HUES48 (cell line): ENCODE results near the gene RAB17.
A peak's percentile ranks its signal among the peaks of the same experiment; 100 is the strongest.

Source experiments
- H3K27ac ChIP-seq: one replicate; pipeline ENCODE4 v1.7.0; 2013; ENCODE audit warnings: low read depth, low read length, inconsistent platforms
- H3K27me3 ChIP-seq: 2 replicates; pipeline ENCODE4 v1.6.1; 2013; ENCODE audit warnings: mild to moderate bottlenecking, low read length; ENCODE audit not compliant: control insufficient read depth, insufficient read depth
- H3K36me3 ChIP-seq: 2 replicates; pipeline ENCODE4 v1.6.1; 2013; ENCODE audit warnings: low read length; ENCODE audit not compliant: control insufficient read depth, insufficient read depth
- H3K4me1 ChIP-seq: 2 replicates; pipeline ENCODE4 v1.6.1; 2013; ENCODE audit warnings: mild to moderate bottlenecking, low read length; ENCODE audit not compliant: control insufficient read depth, insufficient read depth
- H3K4me3 ChIP-seq: 2 replicates; pipeline ENCODE4 v1.5.1; 2013; ENCODE audit warnings: mild to moderate bottlenecking, low read depth, low read length
- H3K9ac ChIP-seq: 2 replicates; pipeline ENCODE4 v1.6.1; 2013; ENCODE audit warnings: mild to moderate bottlenecking, low read depth, low read length, moderate library complexity
- H3K9me3 ChIP-seq: 2 replicates; pipeline ENCODE4 v1.6.1; 2013; ENCODE audit warnings: low read length; ENCODE audit not compliant: control insufficient read depth, insufficient read depth

The RAB17 gene

GRCh38 chr2:237590272-237591140 lies at the start of gene RAB17:
Gene RAB17 (minus strand): TSS chr2:237590734. CDS start chr2:237586154, 4,580 bp downstream.
- Histone ChIP-seq H3K9me3 (no peaks in the 10 kb centered on the region), H3K9ac (peak within 1 kb of the TSS; percentile 68), H3K27ac (peak within 1 kb of the TSS; percentile 67), H3K27me3 (no peaks in the 10 kb centered on the region), H3K36me3 (peaks cover 10% of the 10 kb centered on the region; the same call in 1 of the 2 replicates), H3K4me1 (peaks cover 67% of the 10 kb centered on the region), H3K4me3 (peak within 1 kb of the TSS; percentile 76)

GRCh38 chr2:237639836-237640220 lies 49.3 kb upstream of the RAB17 start:
- Histone ChIP-seq H3K4me3 (no peak overlapping the region), H3K9ac (no peak overlapping the region), H3K9me3 (no peaks in the 10 kb centered on the region; the same call in 1 of the 2 replicates), H3K36me3 (peaks cover 4% of the 10 kb centered on the region), H3K4me1 (no peaks in the 10 kb centered on the region), H3K27ac (no peak overlapping the region), H3K27me3 (no peaks in the 10 kb centered on the region)

GRCh38 chr2:237639052-237639835 lies 48.7 kb upstream of the RAB17 start:
- no peak overlapping the region for H3K4me3 ChIP-seq
- H3K9me3 ChIP-seq = peaks cover 4% of the 10 kb centered on the region
- no peaks in the 10 kb centered on the region for H3K4me1 ChIP-seq
- no peak overlapping the region for H3K27ac ChIP-seq
- no peak overlapping the region for H3K9ac ChIP-seq
- H3K36me3 ChIP-seq = peaks cover 3% of the 10 kb centered on the region; the same call in 1 of the 2 replicates
- no peaks in the 10 kb centered on the region for H3K27me3 ChIP-seq

GRCh38 chr2:237638176-237638575 lies 47.6 kb upstream of the RAB17 start:
- Histone ChIP-seq H3K4me3 (no peak overlapping the region), H3K9me3 (peaks cover 4% of the 10 kb centered on the region), H3K4me1 (no peaks in the 10 kb centered on the region), H3K36me3 (peaks cover 3% of the 10 kb centered on the region), H3K27ac (no peak overlapping the region), H3K9ac (no peak overlapping the region), H3K27me3 (no peaks in the 10 kb centered on the region)

GRCh38 chr2:237637429-237638135 lies 47.0 kb upstream of the RAB17 start:
- Histone ChIP-seq H3K9ac (no peak overlapping the region), H3K27ac (no peak overlapping the region), H3K9me3 (peaks cover 4% of the 10 kb centered on the region), H3K27me3 (no peaks in the 10 kb centered on the region), H3K4me1 (no peaks in the 10 kb centered on the region), H3K4me3 (no peak overlapping the region), H3K36me3 (peaks cover 9% of the 10 kb centered on the region)

- no peak overlapping the region for H3K4me3 ChIP-seq
- H3K9me3 ChIP-seq = peaks cover 4% of the 10 kb centered on the region
- no peak overlapping the region for H3K9ac ChIP-seq
- H3K36me3 ChIP-seq = peaks cover 9% of the 10 kb centered on the region
- H3K27ac ChIP-seq = no peak overlapping the region
- H3K4me1 ChIP-seq = no peaks in the 10 kb centered on the region
- no peaks in the 10 kb centered on the region for H3K27me3 ChIP-seq
These were observed 46.0 kb upstream of the RAB17 start for GRCh38 chr2:237636578-237636977.

- Histone ChIP-seq H3K27me3 (peaks cover 9% of the 10 kb centered on the region), H3K9me3 (peaks cover 4% of the 10 kb centered on the region), H3K4me3 (no peak overlapping the region), H3K4me1 (peaks cover 7% of the 10 kb centered on the region; the same call in 1 of the 2 replicates), H3K27ac (no peak overlapping the region), H3K36me3 (peaks cover 13% of the 10 kb centered on the region), H3K9ac (no peak overlapping the region)
These were observed 42.6 kb upstream of the RAB17 start for GRCh38 chr2:237633061-237633561.

- peaks cover 10% of the 10 kb centered on the region; the same call in 1 of the 2 replicates for H3K36me3 ChIP-seq
- H3K27ac ChIP-seq = no peak overlapping the region
- peaks cover 13% of the 10 kb centered on the region for H3K27me3 ChIP-seq
- H3K4me1 ChIP-seq = peaks cover 10% of the 10 kb centered on the region; the same call in 1 of the 2 replicates
- no peak overlapping the region for H3K4me3 ChIP-seq
- no peak overlapping the region for H3K9ac ChIP-seq
- peaks cover 4% of the 10 kb centered on the region for H3K9me3 ChIP-seq
These were observed 41.5 kb upstream of the RAB17 start for GRCh38 chr2:237631801-237632585.

- Histone ChIP-seq H3K27me3 (peaks cover 21% of the 10 kb centered on the region), H3K9me3 (peaks cover 4% of the 10 kb centered on the region), H3K9ac (no peak overlapping the region), H3K4me3 (no peak overlapping the region), H3K27ac (no peak overlapping the region), H3K4me1 (peaks cover 15% of the 10 kb centered on the region; the same call in 1 of the 2 replicates), H3K36me3 (peaks cover 10% of the 10 kb centered on the region; the same call in 1 of the 2 replicates)
These were observed 40.7 kb upstream of the RAB17 start for GRCh38 chr2:237631007-237631785.
